Type B pancreatic cell (in vitro differentiated cells): ENCODE data around the gene BICD2. TPM values are rescaled to one million over a fixed set of nuclear protein-coding genes. Genes with fewer than 3 reads are reported as not detected.
A peak's percentile ranks its signal among the peaks of the same experiment; 100 is the strongest.

Experiments
- DNase-seq: peaks from one replicate; pipeline ENCODE4 v3.0.0; 2021; ENCODE audit warnings: mixed read lengths; ENCODE audit not compliant: unreplicated experiment; ENCODE audit errors: extremely low spot score
- H3K27ac Mint-ChIP-seq: 2 replicates; pipeline ENCODE4 v1.8.0; 2021; ENCODE audit warnings: mild to moderate bottlenecking, mixed read lengths
- H3K27me3 Mint-ChIP-seq: 2 replicates; pipeline ENCODE4 v1.8.0; 2021; ENCODE audit warnings: mixed read lengths
- H3K36me3 Mint-ChIP-seq: 2 replicates; pipeline ENCODE4 v1.8.0; 2021; ENCODE audit warnings: mixed read lengths
- H3K4me1 Mint-ChIP-seq: one replicate; pipeline ENCODE4 v1.8.0; 2021; ENCODE audit warnings: mixed read lengths; ENCODE audit not compliant: unreplicated experiment
- H3K4me3 Mint-ChIP-seq: 2 replicates; pipeline ENCODE4 v1.8.0; 2021; ENCODE audit warnings: mild to moderate bottlenecking, mixed read lengths
- H3K9me3 Mint-ChIP-seq: 2 replicates; pipeline ENCODE4 v1.8.0; 2021; ENCODE audit warnings: mixed read lengths
- total RNA-seq: library from RNA; stranded (reverse); gene quantifications from 2 replicates; pipeline ENCODE4 v1.2.1, GENCODE V29; 2021; ENCODE audit warnings: low replicate concordance
- TF ChIP-seq, protein P1 (sequence below): fragments of 200-600 bp; sonication (generic); conservative IDR thresholded peaks from 2 replicates; pipeline ENCODE4 v1.5.0; 2021; ENCODE audit warnings: antibody characterized with exemption, mild to moderate bottlenecking

The BICD2 gene
- total RNA-seq, 1 donor from 2014 or later = 28.6 TPM

DNA sequence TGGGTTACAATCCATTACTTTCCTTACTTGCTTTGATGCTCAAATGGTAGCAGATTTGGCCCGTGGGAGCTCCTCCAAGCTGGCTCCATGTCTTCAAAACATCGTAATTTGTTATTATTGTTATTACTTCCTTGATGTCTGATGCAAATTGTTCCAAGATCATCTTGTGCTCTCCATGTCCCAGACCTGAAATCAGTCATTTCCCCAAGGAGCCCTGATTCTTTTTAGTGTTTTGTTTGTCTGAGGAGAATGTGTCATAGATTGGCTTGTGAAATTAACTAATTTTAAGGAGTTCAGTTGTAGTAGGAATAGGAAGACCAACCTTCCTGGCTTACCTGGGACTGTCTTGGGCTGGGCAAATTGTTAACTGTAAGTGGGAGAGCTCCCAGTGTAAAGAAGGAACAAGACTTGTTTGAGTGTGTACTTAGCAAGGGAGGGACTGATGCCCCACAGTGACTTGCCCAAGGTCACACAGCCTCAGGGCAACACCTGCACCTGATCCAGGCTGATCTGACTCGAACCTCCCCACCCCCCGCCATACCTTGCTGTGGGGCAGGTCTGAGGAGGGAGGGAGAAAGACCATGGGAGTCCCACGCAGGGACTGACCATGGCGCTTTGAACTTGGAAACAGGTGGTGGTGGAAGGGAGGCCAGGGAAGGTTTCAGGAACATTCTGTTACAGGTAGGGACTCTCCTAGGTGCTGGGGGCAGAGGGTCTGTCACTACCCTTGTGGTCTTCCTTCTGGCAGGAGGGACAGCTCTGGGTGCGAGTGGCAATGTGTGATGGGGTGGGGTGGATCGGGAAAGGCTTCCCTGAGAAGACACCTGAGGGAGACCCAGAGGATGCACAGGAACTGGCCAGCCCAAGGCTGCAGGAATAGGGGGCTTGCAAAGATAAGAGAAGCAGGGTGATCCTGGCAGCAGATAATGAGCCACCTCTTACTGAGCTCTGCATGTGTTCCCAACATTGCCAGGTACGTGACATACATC is 2.7 kb upstream of the BICD2 start:
- Mint-ChIP-seq H3K36me3 (no peaks in the 10 kb centered on the region), H3K4me1 (peaks cover 21% of the 10 kb centered on the region), H3K4me3 (peak overlapping the region; percentile 49), H3K9me3 (no peaks in the 10 kb centered on the region), H3K27me3 (no peaks in the 10 kb centered on the region), H3K27ac (no peak overlapping the region)
- TF ChIP-seq, protein P1, sequence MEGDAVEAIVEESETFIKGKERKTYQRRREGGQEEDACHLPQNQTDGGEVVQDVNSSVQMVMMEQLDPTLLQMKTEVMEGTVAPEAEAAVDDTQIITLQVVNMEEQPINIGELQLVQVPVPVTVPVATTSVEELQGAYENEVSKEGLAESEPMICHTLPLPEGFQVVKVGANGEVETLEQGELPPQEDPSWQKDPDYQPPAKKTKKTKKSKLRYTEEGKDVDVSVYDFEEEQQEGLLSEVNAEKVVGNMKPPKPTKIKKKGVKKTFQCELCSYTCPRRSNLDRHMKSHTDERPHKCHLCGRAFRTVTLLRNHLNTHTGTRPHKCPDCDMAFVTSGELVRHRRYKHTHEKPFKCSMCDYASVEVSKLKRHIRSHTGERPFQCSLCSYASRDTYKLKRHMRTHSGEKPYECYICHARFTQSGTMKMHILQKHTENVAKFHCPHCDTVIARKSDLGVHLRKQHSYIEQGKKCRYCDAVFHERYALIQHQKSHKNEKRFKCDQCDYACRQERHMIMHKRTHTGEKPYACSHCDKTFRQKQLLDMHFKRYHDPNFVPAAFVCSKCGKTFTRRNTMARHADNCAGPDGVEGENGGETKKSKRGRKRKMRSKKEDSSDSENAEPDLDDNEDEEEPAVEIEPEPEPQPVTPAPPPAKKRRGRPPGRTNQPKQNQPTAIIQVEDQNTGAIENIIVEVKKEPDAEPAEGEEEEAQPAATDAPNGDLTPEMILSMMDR = no peak
- DNase-seq = no peak

- peak overlapping the region; percentile 95 for H3K27ac Mint-ChIP-seq
- no peaks in the 10 kb centered on the region for H3K36me3 Mint-ChIP-seq
- TF ChIP-seq, protein P1 = peak; percentile 99
- no peaks in the 10 kb centered on the region for H3K27me3 Mint-ChIP-seq
- peak; percentile 100 for DNase-seq
- H3K9me3 Mint-ChIP-seq = no peaks in the 10 kb centered on the region
- H3K4me3 Mint-ChIP-seq = peak overlapping the region; percentile 92
- peaks cover 36% of the 10 kb centered on the region for H3K4me1 Mint-ChIP-seq
These were observed 629 bp upstream of the BICD2 start for GRCh38 chr9:92764988-92765936.

GRCh38 chr9:92763721-92764380 is 782 bp downstream of the BICD2 start:
- Mint-ChIP-seq H3K4me3 (peak overlapping the region; percentile 89), H3K36me3 (no peaks in the 10 kb centered on the region), H3K27ac (peak overlapping the region; percentile 39), H3K4me1 (peaks cover 36% of the 10 kb centered on the region), H3K9me3 (no peaks in the 10 kb centered on the region), H3K27me3 (no peaks in the 10 kb centered on the region)
- no peak for DNase-seq
- TF ChIP-seq, protein P1 = no peak

DNA sequence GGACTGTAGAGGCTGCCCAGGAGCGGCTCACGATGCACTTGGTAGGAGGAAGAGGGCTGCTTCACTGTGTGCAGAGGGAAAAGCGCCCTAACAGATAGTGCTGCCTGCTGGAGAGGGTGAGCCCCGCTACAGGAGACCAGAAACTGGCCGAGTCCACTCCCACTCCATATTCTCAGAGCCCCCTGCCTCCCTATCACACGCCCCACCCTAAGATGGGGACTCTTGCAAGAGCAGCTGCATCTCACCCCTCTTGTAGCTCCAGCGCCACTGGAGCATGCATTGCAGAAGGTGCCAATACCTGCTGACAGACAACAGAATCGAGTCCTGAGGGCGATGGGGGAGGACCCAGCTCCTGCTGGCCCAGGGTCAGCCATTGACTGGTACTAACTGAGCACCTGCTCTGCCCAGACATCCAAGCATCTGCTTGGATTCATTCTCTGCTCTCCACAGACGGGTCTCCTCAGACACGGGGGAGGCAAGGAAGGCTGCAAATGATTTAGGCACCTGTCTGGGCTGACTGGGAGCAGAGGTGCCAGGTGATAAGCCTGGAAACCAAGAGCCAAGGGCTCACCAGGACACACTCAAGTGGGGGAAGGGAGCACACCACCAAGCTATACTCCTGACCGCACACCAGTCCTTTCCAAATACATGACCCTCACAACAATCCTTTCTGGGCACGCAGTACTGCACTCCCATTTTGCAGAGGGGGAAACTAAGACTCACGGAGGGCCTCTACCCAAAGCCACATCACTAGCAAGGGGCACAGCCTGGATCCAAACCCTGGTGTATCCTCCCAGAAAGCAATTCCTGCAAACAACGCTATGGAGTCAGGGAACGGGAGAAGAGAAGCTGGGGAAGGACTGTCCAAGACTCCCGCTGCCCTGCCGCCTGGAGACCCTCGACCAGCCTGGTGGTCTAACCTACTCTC is 1.6 kb downstream of the BICD2 start:
- Mint-ChIP-seq H3K4me3 (peak overlapping the region; percentile 89), H3K9me3 (no peaks in the 10 kb centered on the region), H3K4me1 (peaks cover 36% of the 10 kb centered on the region), H3K27ac (peak overlapping the region; percentile 39), H3K36me3 (no peaks in the 10 kb centered on the region), H3K27me3 (no peaks in the 10 kb centered on the region)
- TF ChIP-seq, protein P1 = no peak
- DNase-seq = no peak
